ENCODE measurements around the gene CACHD1.
"Not testable (repeated sequence)": the region's sequence is repeated elsewhere in the genome, so short reads cannot be mapped to it uniquely, and the experiment has no call there.

The CACHD1 gene

GRCh38 chr1:64581135-64581842, 111.4 kb downstream of the CACHD1 start:
- in situ Hi-C loops (cut with MboI; ENCODE audit: low sequenced_read_pairs): no loop called here

- in situ Hi-C loops (cut with MboI; ENCODE audit: low sequenced_read_pairs): no loop called here
Measured at GRCh38 chr1:64581843-64582185, 111.9 kb downstream of the CACHD1 start.

GRCh38 chr1:64584479-64584878, 114.5 kb downstream of the CACHD1 start:
- in situ Hi-C loops (cut with MboI; ENCODE audit: low sequenced_read_pairs): no loop called here

- in situ Hi-C loops (cut with MboI; ENCODE audit: low sequenced_read_pairs): no loop called here
Measured at GRCh38 chr1:64588876-64589275, 118.9 kb downstream of the CACHD1 start.

GRCh38 chr1:64590316-64590715, 120.4 kb downstream of the CACHD1 start:
- in situ Hi-C loops (cut with MboI; ENCODE audit: low sequenced_read_pairs): no loop called here

- in situ Hi-C loops (cut with MboI; ENCODE audit: low sequenced_read_pairs): no loop called here
Measured at GRCh38 chr1:64594446-64594845, 124.5 kb downstream of the CACHD1 start.

GRCh38 chr1:64595871-64596515, 126.1 kb downstream of the CACHD1 start:
- in situ Hi-C loops (cut with MboI; ENCODE audit: low sequenced_read_pairs): no loop called here

GRCh38 chr1:64597113-64597512, 127.2 kb downstream of the CACHD1 start:
- in situ Hi-C loops (cut with MboI; ENCODE audit: low sequenced_read_pairs): no loop called here

GRCh38 chr1:64598100-64598571, 128.2 kb downstream of the CACHD1 start:
- in situ Hi-C loops (cut with MboI; ENCODE audit: low sequenced_read_pairs): no loop called here

GRCh38 chr1:64599242-64599641, 129.3 kb downstream of the CACHD1 start:
- in situ Hi-C loops (cut with MboI; ENCODE audit: low sequenced_read_pairs): no loop called here

- in situ Hi-C loops (cut with MboI; ENCODE audit: low sequenced_read_pairs): no loop called here
Measured at GRCh38 chr1:64601207-64601606, 131.3 kb downstream of the CACHD1 start.

- in situ Hi-C loops (cut with MboI; ENCODE audit: low sequenced_read_pairs): no loop called here
Measured at GRCh38 chr1:64608005-64608650, 138.2 kb downstream of the CACHD1 start.

- in situ Hi-C loops (cut with MboI; ENCODE audit: low sequenced_read_pairs): no loop called here
Measured at GRCh38 chr1:64608651-64609048, 138.7 kb downstream of the CACHD1 start.

- in situ Hi-C loops (cut with MboI; ENCODE audit: low sequenced_read_pairs): not testable (repeated sequence)
Measured at GRCh38 chr1:64610950-64611349, 141.0 kb downstream of the CACHD1 start.

GRCh38 chr1:64616039-64616438, 146.1 kb downstream of the CACHD1 start:
- in situ Hi-C loops (cut with MboI; ENCODE audit: low sequenced_read_pairs): no loop called here

- in situ Hi-C loops (cut with MboI; ENCODE audit: low sequenced_read_pairs): no loop called here
Measured at GRCh38 chr1:64623750-64624191, 153.8 kb downstream of the CACHD1 start.

GRCh38 chr1:64624218-64624713, 154.3 kb downstream of the CACHD1 start:
- in situ Hi-C loops (cut with MboI; ENCODE audit: low sequenced_read_pairs): no loop called here

GRCh38 chr1:64624808-64625207, 154.9 kb downstream of the CACHD1 start:
- in situ Hi-C loops (cut with MboI; ENCODE audit: low sequenced_read_pairs): no loop called here

- in situ Hi-C loops (cut with MboI; ENCODE audit: low sequenced_read_pairs): no loop called here
Measured at GRCh38 chr1:64630611-64631010, 160.7 kb downstream of the CACHD1 start.

GRCh38 chr1:64631346-64632034, 161.6 kb downstream of the CACHD1 start:
- in situ Hi-C loops (cut with MboI; ENCODE audit: low sequenced_read_pairs): no loop called here

- in situ Hi-C loops (cut with MboI; ENCODE audit: low sequenced_read_pairs): no loop called here
Measured at GRCh38 chr1:64632936-64633335, 163.0 kb downstream of the CACHD1 start.

Data from hTERT RPE-1 (cell line).